RWPE2 (cell line): ENCODE measurements around the gene VANGL1.

Experiments
- ATAC-seq: fragments of 200-7000 bp; cut with Tn5 transposase; 3 replicates; pipeline ENCODE4 v1.9.1; 2021; ENCODE audit warnings: low read depth
- DNase-seq: peaks from one replicate; pipeline ENCODE4 v3.0.0-alpha.2; 2020; ENCODE audit warnings: low spot score
- H3K27ac ChIP-seq: fragments of 450-650 bp; 2 replicates; pipeline ENCODE4 v1.5.1; 2017; ENCODE audit warnings: mild to moderate bottlenecking; ENCODE audit not compliant: poor library complexity, severe bottlenecking
- H3K27me3 ChIP-seq: fragments of 250-450 bp; sonication (Bioruptor Pico); 2 replicates; pipeline ENCODE4 v1.5.1; 2021; ENCODE audit warnings: mild to moderate bottlenecking, moderate library complexity; ENCODE audit not compliant: insufficient read depth, poor library complexity, severe bottlenecking
- H3K36me3 ChIP-seq: fragments of 250-450 bp; sonication (Bioruptor Pico); 2 replicates; pipeline ENCODE4 v1.5.1; 2020; ENCODE audit warnings: low read depth, mild to moderate bottlenecking, moderate library complexity
- H3K4me1 ChIP-seq: fragments of 250-450 bp; sonication (Bioruptor Pico); 2 replicates; pipeline ENCODE4 v1.5.1; 2021; ENCODE audit warnings: mild to moderate bottlenecking, moderate library complexity; ENCODE audit not compliant: insufficient read depth, poor library complexity, severe bottlenecking
- H3K4me3 ChIP-seq: fragments of 250-450 bp; sonication (Bioruptor Pico); 2 replicates; pipeline ENCODE4 v1.5.1; 2021; ENCODE audit warnings: mild to moderate bottlenecking, moderate library complexity; ENCODE audit not compliant: severe bottlenecking
- H3K9me3 ChIP-seq: fragments of 250-450 bp; sonication (Bioruptor Pico); 2 replicates; pipeline ENCODE4 v1.5.1; 2021; ENCODE audit warnings: mild to moderate bottlenecking, moderate library complexity; ENCODE audit not compliant: severe bottlenecking
- TF ChIP-seq, protein P1 (sequence below): fragments of 450-650 bp; IDR thresholded peaks from one replicate; pipeline ENCODE4 v1.5.1; 2017; ENCODE audit warnings: mild to moderate bottlenecking, moderate library complexity; ENCODE audit not compliant: poor library complexity, severe bottlenecking

Gene VANGL1

DNA sequence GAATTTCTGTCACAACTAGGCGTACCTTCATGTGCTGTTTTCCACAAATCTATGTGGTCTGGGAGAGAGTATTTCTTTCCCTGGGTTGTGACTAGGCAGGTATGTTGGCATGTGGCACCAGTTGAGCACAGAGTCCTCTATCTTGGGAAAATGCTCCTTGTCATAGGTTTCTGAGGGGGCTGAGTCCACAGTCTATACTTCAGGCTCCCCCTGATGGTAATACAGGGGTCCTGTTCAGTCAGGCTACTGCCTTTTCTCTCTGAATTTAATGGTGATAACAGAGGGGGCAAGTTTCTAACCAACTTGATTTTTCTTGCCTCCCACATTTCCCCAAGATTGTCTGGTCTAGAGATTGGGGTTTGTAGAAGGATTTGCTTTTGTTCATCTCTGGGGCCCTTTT, 35.8 kb downstream of the VANGL1 start:
- no peak overlapping the region for H3K4me3 ChIP-seq
- DNase-seq: no peak
- TF ChIP-seq, protein P1, sequence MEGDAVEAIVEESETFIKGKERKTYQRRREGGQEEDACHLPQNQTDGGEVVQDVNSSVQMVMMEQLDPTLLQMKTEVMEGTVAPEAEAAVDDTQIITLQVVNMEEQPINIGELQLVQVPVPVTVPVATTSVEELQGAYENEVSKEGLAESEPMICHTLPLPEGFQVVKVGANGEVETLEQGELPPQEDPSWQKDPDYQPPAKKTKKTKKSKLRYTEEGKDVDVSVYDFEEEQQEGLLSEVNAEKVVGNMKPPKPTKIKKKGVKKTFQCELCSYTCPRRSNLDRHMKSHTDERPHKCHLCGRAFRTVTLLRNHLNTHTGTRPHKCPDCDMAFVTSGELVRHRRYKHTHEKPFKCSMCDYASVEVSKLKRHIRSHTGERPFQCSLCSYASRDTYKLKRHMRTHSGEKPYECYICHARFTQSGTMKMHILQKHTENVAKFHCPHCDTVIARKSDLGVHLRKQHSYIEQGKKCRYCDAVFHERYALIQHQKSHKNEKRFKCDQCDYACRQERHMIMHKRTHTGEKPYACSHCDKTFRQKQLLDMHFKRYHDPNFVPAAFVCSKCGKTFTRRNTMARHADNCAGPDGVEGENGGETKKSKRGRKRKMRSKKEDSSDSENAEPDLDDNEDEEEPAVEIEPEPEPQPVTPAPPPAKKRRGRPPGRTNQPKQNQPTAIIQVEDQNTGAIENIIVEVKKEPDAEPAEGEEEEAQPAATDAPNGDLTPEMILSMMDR: no peak
- H3K27me3 ChIP-seq: no peaks in the 10 kb centered on the region
- H3K4me1 ChIP-seq: peaks cover 12% of the 10 kb centered on the region
- H3K36me3 ChIP-seq: peaks cover 7% of the 10 kb centered on the region
- H3K27ac ChIP-seq: no peak overlapping the region
- H3K9me3 ChIP-seq: no peaks in the 10 kb centered on the region
- no peak for ATAC-seq

DNA sequence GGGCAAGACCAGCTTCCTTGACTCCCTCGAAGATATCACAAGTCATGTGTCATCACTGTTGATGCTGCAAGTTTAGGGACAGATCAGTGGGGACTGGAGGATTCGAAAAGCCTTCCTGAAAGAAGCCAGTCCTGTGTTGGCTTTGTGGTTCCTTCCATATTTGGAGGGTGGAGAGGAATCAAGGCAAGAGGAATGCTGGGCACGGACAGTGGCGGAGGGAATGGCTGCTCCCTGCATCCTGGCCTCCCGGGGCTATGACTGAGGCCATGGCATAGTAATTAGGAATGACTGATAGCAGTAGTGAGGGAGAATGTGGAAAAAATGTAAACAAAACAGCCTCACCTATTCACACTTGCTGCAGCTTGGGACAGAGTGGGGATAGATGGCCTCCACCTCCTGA, 36.4 kb downstream of the VANGL1 start:
- H3K4me1 ChIP-seq: peaks cover 12% of the 10 kb centered on the region
- no peaks in the 10 kb centered on the region for H3K27me3 ChIP-seq
- TF ChIP-seq, protein P1: no peak
- no peak overlapping the region for H3K4me3 ChIP-seq
- no peaks in the 10 kb centered on the region for H3K9me3 ChIP-seq
- DNase-seq: no peak
- H3K36me3 ChIP-seq: peaks cover 3% of the 10 kb centered on the region
- no peak for ATAC-seq
- H3K27ac ChIP-seq: no peak overlapping the region

DNA sequence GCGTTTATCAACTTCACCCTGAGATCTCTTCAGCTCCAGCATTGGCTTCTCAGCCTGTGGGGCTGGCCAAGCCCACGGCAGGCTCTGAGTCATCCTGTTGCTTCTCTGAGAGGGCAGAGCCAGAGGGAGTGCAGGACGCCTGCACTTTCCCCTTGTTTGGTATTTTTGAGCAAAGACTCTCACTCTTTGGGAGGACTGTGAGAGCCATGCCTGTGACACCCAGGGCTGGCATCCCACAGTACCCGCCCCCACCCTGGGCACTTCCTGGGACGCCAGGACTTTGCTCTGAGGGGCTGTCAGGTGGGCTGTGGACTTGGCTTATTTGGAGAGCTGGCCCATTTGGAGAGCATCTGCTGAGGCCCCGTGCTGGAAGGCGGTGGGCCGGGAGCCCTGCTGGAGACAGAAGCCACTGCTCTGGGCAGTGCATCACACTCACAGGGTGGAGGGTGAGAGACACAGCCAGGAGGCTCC, 37.4 kb downstream of the VANGL1 start:
- H3K4me3 ChIP-seq: no peak overlapping the region
- peaks cover 13% of the 10 kb centered on the region for H3K36me3 ChIP-seq
- TF ChIP-seq, protein P1: no peak
- peaks cover 12% of the 10 kb centered on the region for H3K4me1 ChIP-seq
- H3K27me3 ChIP-seq: no peaks in the 10 kb centered on the region
- no peaks in the 10 kb centered on the region for H3K9me3 ChIP-seq
- peak overlapping the region; percentile 11 for H3K27ac ChIP-seq
- DNase-seq (no peak), ATAC-seq (peak; percentile 95)

DNA sequence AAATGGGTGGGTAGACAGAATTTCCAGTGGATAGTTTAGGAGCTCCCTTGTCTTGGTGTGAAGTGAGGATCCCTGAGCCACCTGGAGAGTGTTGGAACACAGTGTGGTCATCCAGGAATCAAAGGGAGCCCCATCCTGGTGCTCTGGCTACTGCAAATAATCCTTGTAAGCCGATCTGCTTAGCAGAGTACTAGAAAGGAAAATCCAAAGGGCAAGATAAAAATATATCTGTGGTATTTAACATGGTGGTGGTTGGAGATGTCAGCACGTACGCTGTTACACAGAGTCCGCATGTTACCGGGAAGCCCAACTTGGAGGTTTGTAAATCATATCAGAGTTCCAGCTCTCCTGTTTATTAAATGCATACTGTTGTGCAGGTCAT, 39.0 kb downstream of the VANGL1 start:
- H3K27me3 ChIP-seq: no peaks in the 10 kb centered on the region
- TF ChIP-seq, protein P1: no peak
- H3K9me3 ChIP-seq: no peaks in the 10 kb centered on the region
- DNase-seq: no peak
- H3K36me3 ChIP-seq: peaks cover 25% of the 10 kb centered on the region
- H3K4me3 ChIP-seq: no peak overlapping the region
- no peak for ATAC-seq
- peak overlapping the region; percentile 11 for H3K27ac ChIP-seq
- peaks cover 11% of the 10 kb centered on the region for H3K4me1 ChIP-seq

DNA sequence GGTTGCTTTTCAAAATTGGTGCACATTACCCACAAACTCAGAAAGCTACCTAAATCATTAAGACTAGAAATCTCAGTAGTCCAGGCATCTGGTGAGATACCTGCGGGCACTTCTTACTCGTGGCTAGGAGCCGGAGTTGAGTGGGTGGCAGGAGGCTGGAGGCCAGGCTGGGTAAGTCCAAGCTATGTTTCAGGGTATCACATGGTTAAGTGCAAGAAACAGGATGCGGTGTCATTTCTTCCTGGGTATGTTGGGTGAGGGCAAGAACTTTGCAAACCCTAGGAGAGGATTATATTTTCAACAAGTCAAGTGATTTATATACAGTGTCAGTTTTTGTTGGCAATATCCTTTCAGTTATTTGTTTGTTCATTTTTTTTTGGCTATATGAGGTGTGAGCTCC, 41.0 kb downstream of the VANGL1 start:
- Histone ChIP-seq H3K27me3 (no peaks in the 10 kb centered on the region), H3K4me1 (peaks cover 8% of the 10 kb centered on the region), H3K36me3 (peaks cover 37% of the 10 kb centered on the region), H3K9me3 (no peaks in the 10 kb centered on the region), H3K27ac (no peak overlapping the region), H3K4me3 (no peak overlapping the region)
- TF ChIP-seq, protein P1: no peak
- ATAC-seq: no peak
- DNase-seq: no peak
